Measurements from ENCODE around the gene TRAIP. TPM values are rescaled to one million over a fixed set of nuclear protein-coding genes. Genes with fewer than 3 reads are reported as not detected.
"Not testable (repeated sequence)": the region's sequence is repeated elsewhere in the genome, so short reads cannot be mapped to it uniquely, and the experiment has no call there.

Gene TRAIP
- total RNA-seq, 1 experiment from 2014 or later: 20.6 TPM

DNA sequence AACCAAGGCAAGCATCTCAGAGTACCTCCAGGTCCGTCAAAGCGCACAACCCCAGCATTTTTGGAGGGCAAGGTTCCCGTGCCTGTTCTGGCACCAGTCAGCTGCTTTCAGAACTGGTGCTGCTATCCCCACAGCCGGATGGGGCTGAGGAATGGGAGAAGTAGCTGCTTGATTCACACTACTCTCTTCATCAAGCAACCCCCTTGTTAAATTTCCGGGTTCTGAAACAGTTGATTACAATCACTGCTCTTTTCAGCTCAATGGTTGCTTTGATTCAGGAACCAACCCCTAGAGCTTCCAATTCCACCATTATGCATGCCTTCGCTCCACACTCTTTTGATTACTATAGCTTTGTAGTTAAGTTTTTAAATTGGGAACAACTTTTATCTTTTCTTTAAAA is 30.3 kb downstream of the TRAIP start:
- ChIA-PET POLR2A (ENCODE audit: unreplicated experiment) (no interaction called here), CTCF (interaction anchor here (0.6 to 1.2 kb wide), 2 partner anchors 12 to 27 kb away, joined by 5 to 8 read pairs; partner anchors contain the start of gene UBA7)
- no peak for DNase-seq
- Histone ChIP-seq H3K79me2 (ENCODE audit: low read depth) (no peaks in the 10 kb centered on the region), H3K36me3 (ENCODE audit: low read depth) (no peaks in the 10 kb centered on the region), H3K4me2 (no peak overlapping the region), H2AFZ (no peak overlapping the region), H3K9me3 (ENCODE audit: insufficient read depth, low read depth) (no peaks in the 10 kb centered on the region), H4K20me1 (ENCODE audit: insufficient read depth) (no peaks in the 10 kb centered on the region), H3K27me3 (ENCODE audit: insufficient read depth, low read depth) (no peaks in the 10 kb centered on the region), H3K4me3 (no peak overlapping the region), H3F3A (ENCODE audit: insufficient read depth, low read depth) (no peaks in the 10 kb centered on the region), H3K9me2 (ENCODE audit: insufficient read depth) (no peaks in the 10 kb centered on the region), H3K4me1 (replicated peaks; ENCODE audit: insufficient read depth) (no peaks in the 10 kb centered on the region), H3K27ac (no peak overlapping the region)
- BruUV-seq (replicated peaks): no TSS peak
- TF ChIP-seq EZH2 (IDR thresholded peaks at IDR 0.05; ENCODE audit: low read depth) (no peak), CTCF (conservative IDR thresholded peaks at IDR 0.05) (no peak)
- intact Hi-C loops (cut with micrococcal nuclease; ENCODE audit: unreplicated experiment): no loop called here

- POLR2A ChIA-PET (ENCODE audit: unreplicated experiment): interaction anchor here (0.7 kb wide), 1 partner anchor 148 kb away, joined by 3 read pairs; no protein-coding TSS in a partner anchor
- intact Hi-C loops (cut with micrococcal nuclease; ENCODE audit: unreplicated experiment); H3K9me2 ChIP-seq (ENCODE audit: insufficient read depth); H3K4me1 ChIP-seq (replicated peaks; ENCODE audit: insufficient read depth); H4K20me1 ChIP-seq (ENCODE audit: insufficient read depth); BruUV-seq (replicated peaks); H3K27ac ChIP-seq; H3K79me2 ChIP-seq (ENCODE audit: low read depth); H2AFZ ChIP-seq; DNase-seq; CTCF ChIA-PET; H3K4me3 ChIP-seq; H3K9me3 ChIP-seq (ENCODE audit: insufficient read depth, low read depth); H3K27me3 ChIP-seq (ENCODE audit: insufficient read depth, low read depth); H3F3A ChIP-seq (ENCODE audit: insufficient read depth, low read depth); H3K36me3 ChIP-seq (ENCODE audit: low read depth); H3K4me2 ChIP-seq: not testable (repeated sequence)
Measured at GRCh38 chr3:49823131-49823530, 33.2 kb downstream of the TRAIP start.

GRCh38 chr3:49813497-49814174 is 42.7 kb downstream of the TRAIP start, which contains the start of gene UBA7:
UBA7 (minus strand) TSS chr3:49813953; CDS start chr3:49813787, 166 bp downstream.
- no peaks in the 10 kb centered on the region for H3K36me3 ChIP-seq (ENCODE audit: low read depth)
- H3K9me3 ChIP-seq (ENCODE audit: insufficient read depth, low read depth): no peaks in the 10 kb centered on the region
- BruUV-seq (replicated peaks): no TSS peak
- intact Hi-C loops (cut with micrococcal nuclease; ENCODE audit: unreplicated experiment): no loop called here
- H3K4me3 ChIP-seq: no peak within 1 kb of the TSS; the same call in 1 of the 2 replicates
- no peak for TF ChIP-seq CTCF (conservative IDR thresholded peaks at IDR 0.05)
- TF ChIP-seq EZH2 (IDR thresholded peaks at IDR 0.05; ENCODE audit: low read depth): no peak
- H3F3A ChIP-seq (ENCODE audit: insufficient read depth, low read depth): no peaks in the 10 kb centered on the region
- no peaks in the 10 kb centered on the region for H3K79me2 ChIP-seq (ENCODE audit: low read depth)
- H3K4me1 ChIP-seq (replicated peaks; ENCODE audit: insufficient read depth): no peaks in the 10 kb centered on the region
- no peaks in the 10 kb centered on the region for H3K9me2 ChIP-seq (ENCODE audit: insufficient read depth)
- ChIA-PET CTCF (interaction anchor here (0.8 kb wide), 2 partner anchors 10 to 13 kb away, joined by 4 to 5 read pairs; partner anchors contain the start of gene INKA1), POLR2A (ENCODE audit: unreplicated experiment) (interaction anchor here (0.6 kb wide), 1 partner anchor 87 kb away, joined by 4 read pairs; no protein-coding TSS in a partner anchor)
- no peaks in the 10 kb centered on the region for H3K27me3 ChIP-seq (ENCODE audit: insufficient read depth, low read depth)
- peak within 1 kb of the TSS; percentile 62 for H3K4me2 ChIP-seq
- no peak within 1 kb of the TSS for H3K27ac ChIP-seq
- peak in 1 of 2 experiments; percentile 49 for DNase-seq
- peak within 1 kb of the TSS; percentile 62; the same call in 1 of the 2 replicates for H2AFZ ChIP-seq
- no peaks in the 10 kb centered on the region for H4K20me1 ChIP-seq (ENCODE audit: insufficient read depth)
